Measurements from ENCODE around the gene SPIN1.

SPIN1 gene

GRCh38 chr9:88388886-88389605, 802 bp downstream of the SPIN1 start:
- DNase-seq (ENCODE audit: low read depth), result no peak

- DNase-seq (ENCODE audit: low read depth), result no peak
These were observed 2.2 kb downstream of the SPIN1 start for GRCh38 chr9:88390371-88390990.

GRCh38 chr9:88391236-88391635, 3.0 kb downstream of the SPIN1 start:
- no peak for DNase-seq (ENCODE audit: low read depth)

- no peak for DNase-seq (ENCODE audit: low read depth)
These were observed 3.7 kb downstream of the SPIN1 start for GRCh38 chr9:88391921-88392320.

- DNase-seq (ENCODE audit: low read depth), result no peak
These were observed 4.3 kb downstream of the SPIN1 start for GRCh38 chr9:88392549-88392948.

GRCh38 chr9:88396836-88397577, 8.8 kb downstream of the SPIN1 start:
- no peak for DNase-seq (ENCODE audit: low read depth)

- DNase-seq (ENCODE audit: low read depth), result no peak
These were observed 9.8 kb downstream of the SPIN1 start for GRCh38 chr9:88398016-88398415.

- DNase-seq (ENCODE audit: low read depth), result no peak
These were observed 11.7 kb downstream of the SPIN1 start for GRCh38 chr9:88399966-88400365.

- no peak for DNase-seq (ENCODE audit: low read depth)
These were observed 15.1 kb downstream of the SPIN1 start for GRCh38 chr9:88403340-88403739.

GRCh38 chr9:88406051-88406450, 17.8 kb downstream of the SPIN1 start:
- DNase-seq (ENCODE audit: low read depth), result no peak

GRCh38 chr9:88411471-88411870, 23.2 kb downstream of the SPIN1 start:
- DNase-seq (ENCODE audit: low read depth), result no peak

- no peak for DNase-seq (ENCODE audit: low read depth)
These were observed 26.1 kb downstream of the SPIN1 start for GRCh38 chr9:88414298-88414697.

- DNase-seq (ENCODE audit: low read depth), result no peak
These were observed 29.8 kb downstream of the SPIN1 start for GRCh38 chr9:88418025-88418424.

- DNase-seq (ENCODE audit: low read depth), result no peak
These were observed 30.7 kb downstream of the SPIN1 start for GRCh38 chr9:88418715-88419540.

- no peak for DNase-seq (ENCODE audit: low read depth)
These were observed 32.0 kb downstream of the SPIN1 start for GRCh38 chr9:88420227-88420626.

- DNase-seq (ENCODE audit: low read depth), result no peak
These were observed 33.1 kb downstream of the SPIN1 start for GRCh38 chr9:88421348-88421747.

GRCh38 chr9:88425538-88425950, 37.3 kb downstream of the SPIN1 start:
- no peak for DNase-seq (ENCODE audit: low read depth)

- no peak for DNase-seq (ENCODE audit: low read depth)
These were observed 38.4 kb downstream of the SPIN1 start for GRCh38 chr9:88426651-88427050.

- DNase-seq (ENCODE audit: low read depth), result no peak
These were observed 41.6 kb downstream of the SPIN1 start for GRCh38 chr9:88429595-88430430.

- DNase-seq (ENCODE audit: low read depth), result no peak
These were observed 45.5 kb downstream of the SPIN1 start for GRCh38 chr9:88433583-88434255.

GRCh38 chr9:88435336-88435735, 47.1 kb downstream of the SPIN1 start:
- no peak for DNase-seq (ENCODE audit: low read depth)
